HPDE6-E6E7 (cell line): ENCODE measurements around the gene VSTM2L.
A peak's percentile ranks its signal among the peaks of the same experiment; 100 is the strongest.

Experiments used
- DNase-seq: peaks from one replicate; pipeline ENCODE4 v3.0.0; 2011; ENCODE audit warnings: missing footprints; ENCODE audit errors: extremely low spot score

Gene VSTM2L

GRCh38 chr20:37899105-37900045 is 3.6 kb upstream of the VSTM2L start:
- no peak for DNase-seq

GRCh38 chr20:37901240-37901639 is 1.7 kb upstream of the VSTM2L start:
- no peak for DNase-seq

GRCh38 chr20:37901654-37902503 is 1.0 kb upstream of the VSTM2L start:
- DNase-seq, result peak; percentile 66

- no peak for DNase-seq
Measured at GRCh38 chr20:37903317-37904007, 535 bp downstream of the VSTM2L start.

DNA sequence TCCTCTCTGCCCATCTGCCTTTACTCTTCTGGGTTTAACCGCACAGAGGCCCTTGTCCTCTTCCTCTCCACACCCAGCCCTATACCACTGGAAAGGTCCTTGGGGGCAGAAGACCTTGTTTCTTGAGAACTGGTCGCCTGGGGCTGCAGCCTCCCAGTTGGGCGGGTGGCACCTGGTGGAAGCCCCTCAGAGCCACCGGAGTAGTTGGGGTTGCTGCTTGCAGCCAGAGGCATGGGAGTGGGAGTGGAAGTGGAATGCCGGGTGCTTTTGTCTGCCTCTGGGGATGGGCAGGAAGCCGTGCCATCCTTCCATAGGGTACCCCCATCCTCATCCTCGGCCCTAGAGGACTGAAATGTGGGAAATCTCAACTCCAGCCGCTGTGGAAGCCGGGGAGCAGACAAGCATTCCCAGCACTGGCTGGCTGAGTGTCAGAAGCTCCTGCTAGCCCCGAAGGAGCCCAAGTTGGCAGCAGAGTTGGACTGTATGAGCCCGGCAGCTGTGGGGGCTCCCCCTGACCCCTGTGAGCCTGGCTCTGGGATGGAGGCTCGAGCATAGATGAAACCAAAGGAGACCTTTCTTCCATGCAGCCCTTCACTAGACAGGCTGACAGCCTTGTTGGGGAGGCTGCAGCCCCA is 1.2 kb downstream of the VSTM2L start:
- DNase-seq, result no peak

- DNase-seq, result no peak
Measured at GRCh38 chr20:37904845-37905373, 2.0 kb downstream of the VSTM2L start.

GRCh38 chr20:37905671-37906613 is 3.0 kb downstream of the VSTM2L start:
- DNase-seq, result no peak

- no peak for DNase-seq
Measured at GRCh38 chr20:37907330-37907676, 4.4 kb downstream of the VSTM2L start.

GRCh38 chr20:37907677-37908401 is 4.9 kb downstream of the VSTM2L start:
- peak; percentile 76 for DNase-seq

DNA sequence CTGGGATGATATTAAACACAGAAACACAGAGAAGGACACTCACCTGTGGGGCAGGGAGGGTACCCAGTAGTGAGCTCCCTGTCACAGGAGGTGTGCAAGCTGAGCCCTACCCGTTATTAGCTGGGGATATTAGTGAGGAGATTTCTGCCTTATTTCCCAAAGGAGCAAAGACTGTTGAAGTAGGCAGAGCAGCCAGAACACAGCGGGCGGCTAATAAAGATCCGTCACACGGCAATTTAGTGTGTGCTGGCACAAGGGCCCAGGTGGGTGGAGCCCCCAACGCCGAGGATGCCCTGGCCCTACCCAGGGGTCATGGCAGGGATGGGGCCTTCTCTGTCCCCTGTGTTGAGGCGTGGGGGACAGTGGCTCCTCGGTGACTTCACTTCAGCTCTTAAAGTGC is 8.3 kb downstream of the VSTM2L start:
- DNase-seq, result no peak

- no peak for DNase-seq
Measured at GRCh38 chr20:37911838-37912281, 8.9 kb downstream of the VSTM2L start.

GRCh38 chr20:37912874-37913273 is 9.9 kb downstream of the VSTM2L start:
- no peak for DNase-seq

- no peak for DNase-seq
Measured at GRCh38 chr20:37913567-37914366, 10.8 kb downstream of the VSTM2L start.

- no peak for DNase-seq
Measured at GRCh38 chr20:37914367-37914671, 11.4 kb downstream of the VSTM2L start.

DNA sequence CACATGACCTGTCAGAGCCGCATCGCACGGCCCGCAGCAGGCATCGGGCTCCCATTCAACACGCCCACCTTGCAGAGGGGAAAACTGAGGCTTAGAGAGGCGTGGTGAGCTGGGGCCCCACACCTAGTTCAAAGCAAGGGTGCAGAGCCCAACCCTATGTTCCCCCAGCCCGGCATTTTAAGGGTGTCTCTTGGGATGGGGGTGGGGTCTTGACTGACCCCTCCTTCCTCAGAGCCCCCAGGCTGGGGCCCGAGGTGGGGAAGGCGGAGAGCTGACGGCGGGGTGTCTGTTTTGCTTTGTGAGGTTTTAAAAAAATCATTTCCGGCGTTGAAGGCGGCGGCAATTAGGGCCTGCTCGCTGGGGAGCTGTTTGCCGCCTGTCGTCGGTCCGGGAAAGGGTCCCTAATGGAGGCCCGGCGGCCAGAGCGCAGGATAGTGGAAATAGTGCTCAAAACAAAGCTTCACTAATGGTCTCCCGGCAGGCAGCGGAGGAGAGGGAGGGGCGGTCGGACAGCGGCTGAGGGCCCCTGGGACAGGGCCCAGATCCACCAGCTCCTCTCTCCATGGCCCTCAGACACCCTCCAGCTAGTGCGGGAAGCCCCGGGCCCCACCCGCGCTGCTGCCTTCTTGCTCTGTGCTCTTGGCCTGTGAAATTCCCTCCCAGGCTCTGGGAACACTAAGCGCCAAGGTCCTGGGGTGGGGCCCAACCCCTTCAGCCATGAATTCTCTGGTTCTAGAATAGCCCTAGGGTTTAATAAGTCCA is 11.9 kb downstream of the VSTM2L start:
- DNase-seq, result no peak

- no peak for DNase-seq
Measured at GRCh38 chr20:37915434-37915787, 12.5 kb downstream of the VSTM2L start.

DNA sequence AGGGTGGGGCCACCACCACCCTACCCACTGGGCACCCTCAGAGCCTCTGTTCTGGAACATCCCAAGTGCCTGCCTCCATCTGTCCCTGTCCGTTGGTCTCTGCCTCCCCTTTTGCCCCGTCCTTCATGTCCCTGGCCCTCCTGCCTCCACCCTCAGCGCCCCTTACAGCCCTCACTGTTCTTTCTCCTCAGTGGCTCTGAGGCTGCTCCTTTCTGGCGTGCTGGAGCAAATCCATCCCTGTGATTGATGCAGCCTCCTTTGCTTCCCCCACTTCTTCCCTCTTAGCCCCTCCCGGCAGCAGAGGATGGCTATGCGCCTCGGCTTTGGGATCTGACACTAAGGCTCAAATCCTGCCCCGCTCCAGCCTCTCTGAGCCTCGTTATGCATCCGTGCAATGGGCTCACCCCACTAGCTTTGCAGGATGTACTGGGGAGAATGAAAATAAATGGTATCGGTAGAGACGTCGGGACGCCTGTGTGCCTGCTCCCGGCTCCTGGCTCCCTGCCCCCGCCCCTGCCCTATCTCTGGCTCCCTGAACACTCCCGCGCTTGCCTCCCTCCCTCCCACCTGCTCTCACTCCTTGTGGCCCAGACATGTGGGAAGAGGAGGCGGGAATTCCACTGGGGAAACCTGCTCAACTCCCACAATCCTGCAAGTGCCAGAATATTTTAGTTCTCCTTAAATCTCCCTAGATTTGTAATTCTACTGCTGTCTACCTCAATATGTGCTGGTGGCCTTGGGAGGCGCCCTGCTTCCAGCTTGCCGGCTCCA is 13.1 kb downstream of the VSTM2L start:
- no peak for DNase-seq
